Thymus (tissue), 11 donors: ENCODE measurements around the gene HOXA10. TPM values are rescaled to one million over a fixed set of nuclear protein-coding genes. Genes with fewer than 3 reads are reported as not detected.

ENCODE experiments used
- DNase-seq, 9 donors: peaks; one replicate each; pipeline ENCODE4 v3.0.0-alpha.2; 2013; ENCODE audit warnings: low spot score in 9 of 9, low read depth in 6 of 9, missing footprints in 1 of 9
- H3K27ac ChIP-seq, 2 donors: one replicate each; pipeline ENCODE4 v1.5.1; 2013; ENCODE audit warnings: control low read depth in 1 of 2, low read depth in 1 of 2, low read length in 1 of 2, mild to moderate bottlenecking in 1 of 2, moderate library complexity in 1 of 2
- H3K27me3 ChIP-seq, 2 donors: one replicate each; pipeline ENCODE4 v1.5.1; 2013; ENCODE audit warnings: low read length in 1 of 2; ENCODE audit not compliant: control insufficient read depth in 2 of 2, insufficient read depth in 1 of 2
- H3K36me3 ChIP-seq, 2 donors: one replicate each; pipeline ENCODE4 v1.5.1; 2013; ENCODE audit warnings: low read length in 1 of 2, mild to moderate bottlenecking in 1 of 2, moderate library complexity in 1 of 2; ENCODE audit not compliant: control insufficient read depth in 2 of 2, insufficient read depth in 2 of 2
- H3K4me1 ChIP-seq, 2 donors: one replicate each; pipeline ENCODE4 v1.5.1; 2013; ENCODE audit warnings: low read length in 2 of 2; ENCODE audit not compliant: control insufficient read depth in 2 of 2, insufficient read depth in 2 of 2
- H3K4me3 ChIP-seq, 2 donors: one replicate each; pipeline ENCODE4 v1.5.1; 2013; ENCODE audit warnings: low read length in 2 of 2, control low read depth in 1 of 2, mild to moderate bottlenecking in 1 of 2
- H3K9me3 ChIP-seq, 2 donors: one replicate each; pipeline ENCODE4 v1.5.1; 2013; ENCODE audit warnings: low read length in 1 of 2, mild to moderate bottlenecking in 1 of 2; ENCODE audit not compliant: control insufficient read depth in 2 of 2, insufficient read depth in 1 of 2
- WGBS: extraction: QIAGEN DNeasy Blood & Tissue Kit; methylation state at CpG from one replicate; pipeline ENCODE4 v1.1.7; 2013; 5-methylcytosine and 5-hydroxymethylcytosine counted together
- polyA plus RNA-seq: library from polyadenylated mRNA; stranded (reverse); fragments of 200-250 nt; gene quantifications from one replicate; pipeline ENCODE4 v1.2.3, GENCODE V29; 2013
- total RNA-seq: library from RNA; stranded (reverse); fragments of 120-200 nt; gene quantifications from one replicate; pipeline ENCODE4 v1.2.4, GENCODE V29; 2013
- donor health status: healthy.

Gene HOXA10
- total and polyA plus RNA-seq, 2 donors = 1.1 to 3.5 TPM

GRCh38 chr7:27213433-27214238 is 39.5 kb upstream of the HOXA10 start:
- Histone ChIP-seq H3K4me3 (no peak overlapping the region), H3K27me3 (peaks cover 80 to 98% of the 10 kb centered on the region in 2 donors), H3K4me1 (peaks cover 3 to 5% of the 10 kb centered on the region in 2 donors), H3K27ac (no peak overlapping the region), H3K9me3 (peaks cover 0 to 7% of the 10 kb centered on the region in 2 donors), H3K36me3 (no peaks in the 10 kb centered on the region)
- no peak for DNase-seq
- 50% methylated on average over 50 of the region's 50 CpGs for WGBS

GRCh38 chr7:27212497-27213432 is 38.6 kb upstream of the HOXA10 start:
- Histone ChIP-seq H3K4me3 (no peak overlapping the region), H3K9me3 (peaks cover 0 to 7% of the 10 kb centered on the region in 2 donors), H3K27me3 (peaks cover 84 to 100% of the 10 kb centered on the region in 2 donors), H3K4me1 (peaks cover 3 to 5% of the 10 kb centered on the region in 2 donors), H3K27ac (no peak overlapping the region), H3K36me3 (no peaks in the 10 kb centered on the region)
- no peak for DNase-seq
- 8% methylated on average over 52 of the region's 52 CpGs for WGBS

- peaks cover 3 to 5% of the 10 kb centered on the region in 2 donors for H3K4me1 ChIP-seq
- H3K36me3 ChIP-seq = no peaks in the 10 kb centered on the region
- no peak overlapping the region for H3K27ac ChIP-seq
- WGBS = 22% methylated on average over 3 of the region's 3 CpGs
- peaks cover 0 to 7% of the 10 kb centered on the region in 2 donors for H3K9me3 ChIP-seq
- no peak for DNase-seq
- H3K4me3 ChIP-seq = no peak overlapping the region
- H3K27me3 ChIP-seq = peaks cover 85 to 100% of the 10 kb centered on the region in 2 donors
Measured at GRCh38 chr7:27211764-27212204, 37.7 kb upstream of the HOXA10 start.

- Histone ChIP-seq H3K27ac (no peak overlapping the region), H3K4me3 (no peak overlapping the region), H3K4me1 (peaks cover 3 to 5% of the 10 kb centered on the region in 2 donors), H3K36me3 (no peaks in the 10 kb centered on the region), H3K9me3 (peaks cover 0 to 7% of the 10 kb centered on the region in 2 donors), H3K27me3 (peaks cover 88 to 100% of the 10 kb centered on the region in 2 donors)
- no peak for DNase-seq
- 87% methylated on average over 1 of the region's 1 CpG for WGBS
Measured at GRCh38 chr7:27211084-27211446, 36.9 kb upstream of the HOXA10 start.

GRCh38 chr7:27210441-27211083 is 36.4 kb upstream of the HOXA10 start:
- peaks cover 0 to 7% of the 10 kb centered on the region in 2 donors for H3K9me3 ChIP-seq
- H3K27ac ChIP-seq = no peak overlapping the region
- peak in 3 of 9 donors; percentile 33 to 56 (median 48) for DNase-seq
- H3K27me3 ChIP-seq = peaks cover 88 to 100% of the 10 kb centered on the region in 2 donors
- H3K4me1 ChIP-seq = peaks cover 3 to 5% of the 10 kb centered on the region in 2 donors
- WGBS = 8% methylated on average over 32 of the region's 32 CpGs
- H3K4me3 ChIP-seq = no peak overlapping the region
- no peaks in the 10 kb centered on the region for H3K36me3 ChIP-seq

GRCh38 chr7:27209933-27210440 is 35.9 kb upstream of the HOXA10 start:
- 34% methylated on average over 11 of the region's 11 CpGs for WGBS
- no peak overlapping the region for H3K4me3 ChIP-seq
- DNase-seq = no peak

GRCh38 chr7:27208998-27209397 is 34.9 kb upstream of the HOXA10 start:
- H3K9me3 ChIP-seq = peaks cover 0 to 11% of the 10 kb centered on the region in 2 donors
- H3K4me1 ChIP-seq = peaks cover 3 to 5% of the 10 kb centered on the region in 2 donors
- no peak overlapping the region for H3K4me3 ChIP-seq
- DNase-seq = no peak
- no peak overlapping the region for H3K27ac ChIP-seq
- peaks cover 88 to 100% of the 10 kb centered on the region in 2 donors for H3K27me3 ChIP-seq
- WGBS = 77% methylated on average over 4 of the region's 4 CpGs
- no peaks in the 10 kb centered on the region for H3K36me3 ChIP-seq

More at GRCh38 chr7:27209933-27210440, 35.9 kb upstream of the HOXA10 start:
- peaks cover 88 to 100% of the 10 kb centered on the region in 2 donors for H3K27me3 ChIP-seq
- no peak overlapping the region for H3K27ac ChIP-seq
- H3K4me1 ChIP-seq = peaks cover 3 to 5% of the 10 kb centered on the region in 2 donors
- H3K36me3 ChIP-seq = no peaks in the 10 kb centered on the region
- H3K9me3 ChIP-seq = peaks cover 0 to 11% of the 10 kb centered on the region in 2 donors

GRCh38 chr7:27207348-27207985 is 33.3 kb upstream of the HOXA10 start:
- WGBS = 18% methylated on average over 7 of the region's 7 CpGs
- H3K36me3 ChIP-seq = no peaks in the 10 kb centered on the region
- H3K4me3 ChIP-seq = no peak overlapping the region
- DNase-seq = no peak
- H3K27me3 ChIP-seq = peaks cover 88 to 100% of the 10 kb centered on the region in 2 donors
- H3K27ac ChIP-seq = no peak overlapping the region
- H3K9me3 ChIP-seq = peaks cover 0 to 11% of the 10 kb centered on the region in 2 donors
- H3K4me1 ChIP-seq = peaks cover 3 to 5% of the 10 kb centered on the region in 2 donors
